Progenitor cell of endocrine pancreas (in vitro differentiated cells): Measurements from ENCODE around the gene M6PR. TPM values are rescaled to one million over a fixed set of nuclear protein-coding genes. Genes with fewer than 3 reads are reported as not detected.

Experiments
- DNase-seq: peaks from one replicate; pipeline ENCODE4 v3.0.0; 2021; ENCODE audit warnings: low spot score; ENCODE audit not compliant: unreplicated experiment
- H3K27ac Mint-ChIP-seq: 2 replicates; pipeline ENCODE4 v1.8.0; 2021; ENCODE audit warnings: mild to moderate bottlenecking, moderate library complexity, mixed read lengths
- H3K27me3 Mint-ChIP-seq: 2 replicates; pipeline ENCODE4 v1.8.0; 2021; ENCODE audit warnings: mixed read lengths
- H3K36me3 Mint-ChIP-seq: 2 replicates; pipeline ENCODE4 v1.8.0; 2022; ENCODE audit warnings: mixed read lengths; ENCODE audit not compliant: insufficient read depth
- H3K4me1 Mint-ChIP-seq: 2 replicates; pipeline ENCODE4 v1.8.0; 2021; ENCODE audit warnings: low read depth, mixed read lengths
- H3K4me3 Mint-ChIP-seq: 2 replicates; pipeline ENCODE4 v1.8.0; 2021; ENCODE audit warnings: low read depth, mild to moderate bottlenecking, moderate library complexity, mixed read lengths
- H3K9me3 Mint-ChIP-seq: 2 replicates; pipeline ENCODE4 v1.8.0; 2021; ENCODE audit warnings: low read depth, mixed read lengths
- CTCF ChIP-seq: fragments of 200-600 bp; sonication (generic); IDR thresholded peaks from one replicate; pipeline ENCODE4 v1.5.0; 2021; ENCODE audit warnings: antibody characterized with exemption, mild to moderate bottlenecking; ENCODE audit not compliant: unreplicated experiment
- total RNA-seq: library from RNA; stranded (reverse); gene quantifications from 2 replicates; pipeline ENCODE4 v1.2.1, GENCODE V29; 2021

Gene M6PR
- total RNA-seq, 1 donor from 2014 or later, result 189 TPM

DNA sequence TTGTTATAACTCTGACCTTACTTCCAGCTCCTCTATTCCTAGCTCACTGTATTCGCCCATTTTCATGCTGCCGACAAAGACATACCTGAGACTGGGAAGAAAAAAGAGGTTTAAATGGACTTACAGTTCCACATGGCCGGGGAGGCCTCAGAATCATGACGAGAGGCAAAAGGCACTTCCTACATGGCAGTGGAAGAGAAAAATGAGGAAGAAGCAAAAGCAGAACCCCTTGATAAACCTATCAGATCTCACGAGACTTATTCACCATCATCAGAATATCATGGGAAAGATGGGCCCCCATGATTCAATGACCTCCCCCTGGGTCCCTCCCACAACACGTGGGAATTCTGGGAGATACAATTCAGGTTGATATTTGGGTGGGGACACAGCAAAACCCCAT is 49.6 kb downstream of the M6PR start:
- H3K9me3 Mint-ChIP-seq, result peaks cover 3% of the 10 kb centered on the region

GRCh38 chr12:8897081-8897480 is 52.4 kb downstream of the M6PR start:
- no peak overlapping the region for H3K4me3 Mint-ChIP-seq
- no peaks in the 10 kb centered on the region for H3K4me1 Mint-ChIP-seq
- no peak overlapping the region for H3K27ac Mint-ChIP-seq
- peaks cover 3% of the 10 kb centered on the region for H3K9me3 Mint-ChIP-seq
- DNase-seq, result no peak
- TF ChIP-seq CTCF, result no peak
- no peaks in the 10 kb centered on the region for H3K36me3 Mint-ChIP-seq
- peaks cover 3% of the 10 kb centered on the region for H3K27me3 Mint-ChIP-seq

More for the DNA sequence above, 49.6 kb downstream of the M6PR start:
- Mint-ChIP-seq H3K4me1 (no peaks in the 10 kb centered on the region), H3K27ac (no peak overlapping the region), H3K36me3 (no peaks in the 10 kb centered on the region), H3K27me3 (peaks cover 3% of the 10 kb centered on the region), H3K4me3 (no peak overlapping the region)
- DNase-seq, result no peak
- no peak for TF ChIP-seq CTCF

GRCh38 chr12:8894986-8895385 is 54.5 kb downstream of the M6PR start:
- no peak for TF ChIP-seq CTCF
- Mint-ChIP-seq H3K4me3 (no peak overlapping the region), H3K27ac (no peak overlapping the region), H3K36me3 (no peaks in the 10 kb centered on the region), H3K4me1 (peaks cover 4% of the 10 kb centered on the region), H3K27me3 (peaks cover 3% of the 10 kb centered on the region), H3K9me3 (peaks cover 3% of the 10 kb centered on the region)
- no peak for DNase-seq

- no peak for TF ChIP-seq CTCF
- Mint-ChIP-seq H3K4me1 (peaks cover 4% of the 10 kb centered on the region), H3K27ac (no peak overlapping the region), H3K27me3 (peaks cover 3% of the 10 kb centered on the region), H3K9me3 (peaks cover 3% of the 10 kb centered on the region), H3K4me3 (no peak overlapping the region), H3K36me3 (no peaks in the 10 kb centered on the region)
- no peak for DNase-seq
Measured at GRCh38 chr12:8894378-8894777, 55.1 kb downstream of the M6PR start.

DNA sequence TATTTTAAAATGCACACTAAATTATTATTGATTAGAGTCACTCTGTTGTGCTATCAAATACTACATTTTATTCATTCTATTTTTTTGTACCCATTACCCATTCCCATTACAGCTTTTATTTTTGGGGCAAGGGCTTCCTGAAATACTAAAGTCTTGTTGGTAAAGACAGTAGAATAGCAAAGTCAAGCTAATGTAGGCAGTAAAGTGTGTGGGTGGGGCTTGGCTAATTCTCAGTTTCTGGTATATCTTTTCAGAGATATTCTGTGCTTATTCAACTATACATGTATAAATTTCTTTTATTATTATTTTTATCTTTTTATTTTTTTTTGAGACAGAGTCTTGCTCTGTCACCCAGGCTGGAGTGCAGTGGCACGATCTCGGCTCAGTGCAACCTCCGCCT is 57.5 kb downstream of the M6PR start:
- H3K27ac Mint-ChIP-seq, result no peak overlapping the region
- H3K4me1 Mint-ChIP-seq, result peaks cover 8% of the 10 kb centered on the region
- no peaks in the 10 kb centered on the region for H3K27me3 Mint-ChIP-seq
- H3K9me3 Mint-ChIP-seq, result peaks cover 9% of the 10 kb centered on the region
- no peak overlapping the region for H3K4me3 Mint-ChIP-seq
- H3K36me3 Mint-ChIP-seq, result peaks cover 4% of the 10 kb centered on the region
- no peak for TF ChIP-seq CTCF
- no peak for DNase-seq

Other genes with a start within 250 kb of the M6PR start
- gene A2ML1, start 127.0 kb downstream of the M6PR start, total RNA-seq, result 0.19 and 0.38 TPM in 2 replicates
- 200 and 209 TPM in 2 replicates for gene PHC1, start 35.1 kb downstream of the M6PR start, total RNA-seq
- gene KLRG1, start 39.9 kb upstream of the M6PR start, total RNA-seq, result 7.4 and 8.0 TPM in 2 replicates
- gene A2M, start 166.3 kb upstream of the M6PR start, total RNA-seq, result 1.1 and 2.0 TPM in 2 replicates